HG03139 (cell line): Measurements from ENCODE around the gene KLK12.

ENCODE experiments used
- ATAC-seq: cut with Tn5 transposase; IDR thresholded peaks from one replicate; pipeline ENCODE4 v1.9.1; 2021; ENCODE audit not compliant: unreplicated experiment

The KLK12 gene

GRCh38 chr19:50983625-50984292 is 51.0 kb downstream of the KLK12 start, which contains the start of gene KLK7:
TSS of gene KLK7 (minus strand) at chr19:50983917. CDS start at chr19:50982399, 1,518 bp downstream.
- no peak for ATAC-seq

GRCh38 chr19:50982186-50982585 is 52.6 kb downstream of the KLK12 start:
- ATAC-seq: no peak

GRCh38 chr19:50981587-50982146 is 53.1 kb downstream of the KLK12 start:
- ATAC-seq: no peak

- no peak for ATAC-seq
Measured at GRCh38 chr19:50980208-50980607, 54.6 kb downstream of the KLK12 start.

GRCh38 chr19:50979758-50980157 is 55.0 kb downstream of the KLK12 start:
- ATAC-seq: no peak
